ENCODE data around the gene SNX14. TPM values are rescaled to one million over a fixed set of nuclear protein-coding genes. Genes with fewer than 3 reads are reported as not detected.
"Not testable (repeated sequence)": the region's sequence is repeated elsewhere in the genome, so short reads cannot be mapped to it uniquely, and the experiment has no call there.

Gene SNX14
- total and polyA plus RNA-seq, 2 donors, result 51.7 to 207 TPM

DNA sequence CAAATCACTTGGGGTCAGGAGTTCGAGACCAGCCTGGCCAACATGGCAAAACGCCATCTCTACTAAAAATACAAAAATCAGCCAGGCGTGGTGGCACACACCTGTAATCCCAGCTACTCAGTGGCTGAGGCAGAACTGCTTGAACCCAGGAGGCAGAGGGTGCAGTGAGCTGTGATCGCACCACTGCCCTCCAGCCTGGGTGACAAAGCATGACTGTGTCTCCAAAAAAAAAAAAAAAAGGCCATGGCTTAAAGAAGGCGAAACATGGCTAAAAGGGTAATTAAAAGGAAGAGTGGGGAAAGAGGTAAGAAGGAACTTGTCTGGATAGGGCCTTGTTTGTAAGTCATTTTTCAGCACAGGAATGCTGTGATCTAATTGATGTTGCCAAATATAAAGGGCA lies 37.5 kb upstream of the SNX14 start:
- not testable (repeated sequence) for H3K27me3 ChIP-seq (ENCODE audit: control insufficient read depth in 2 of 2, insufficient read depth in 1 of 2, low read length in 1 of 2); H3K4me3 ChIP-seq (ENCODE audit: low read length in 2 of 2); H3K4me1 ChIP-seq (ENCODE audit: control insufficient read depth in 2 of 2, insufficient read depth in 2 of 2, low read length in 2 of 2); H3K9me3 ChIP-seq (ENCODE audit: control insufficient read depth in 2 of 2, insufficient read depth in 1 of 2, low read length in 1 of 2); DNase-seq (ENCODE audit: low read depth in 6 of 9, low spot score in 9 of 9); H3K27ac ChIP-seq (ENCODE audit: low read depth in 1 of 2, low read length in 1 of 2)
- H3K36me3 ChIP-seq (ENCODE audit: control insufficient read depth in 2 of 2, insufficient read depth in 2 of 2, low read length in 1 of 2), result peaks cover 46 to 87% of the 10 kb centered on the region in 2 donors
- WGBS, result 98% methylated on average over 5 of the region's 5 CpGs

DNA sequence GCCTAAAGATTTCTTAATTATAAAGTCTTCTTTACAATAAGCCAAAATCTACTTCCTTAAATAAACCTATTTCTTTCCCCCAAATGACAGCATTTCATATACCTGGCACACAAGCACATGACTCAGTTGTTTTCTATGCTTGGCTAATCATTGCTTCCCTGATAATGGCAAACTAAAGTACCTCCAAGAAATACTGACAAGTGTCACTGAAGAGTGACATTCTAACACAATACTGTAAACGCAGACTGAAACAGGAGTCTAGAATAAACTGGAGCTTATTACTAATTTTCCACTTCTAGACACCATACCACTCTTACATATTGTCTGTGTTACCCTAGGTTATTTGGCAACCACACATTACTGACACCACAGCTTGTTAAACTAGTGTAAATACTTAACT lies 34.7 kb upstream of the SNX14 start:
- H3K36me3 ChIP-seq (ENCODE audit: control insufficient read depth in 2 of 2, insufficient read depth in 2 of 2, low read length in 1 of 2), result peaks cover 34 to 86% of the 10 kb centered on the region in 2 donors
- H3K4me1 ChIP-seq (ENCODE audit: control insufficient read depth in 2 of 2, insufficient read depth in 2 of 2, low read length in 2 of 2), result no peaks in the 10 kb centered on the region
- H3K27ac ChIP-seq (ENCODE audit: low read depth in 1 of 2, low read length in 1 of 2), result no peak overlapping the region
- no peaks in the 10 kb centered on the region for H3K9me3 ChIP-seq (ENCODE audit: control insufficient read depth in 2 of 2, insufficient read depth in 1 of 2, low read length in 1 of 2)
- DNase-seq (ENCODE audit: low read depth in 6 of 9, low spot score in 9 of 9), result no peak
- WGBS, result 93% methylated on average over 1 of the region's 1 CpG
- no peaks in the 10 kb centered on the region for H3K27me3 ChIP-seq (ENCODE audit: control insufficient read depth in 2 of 2, insufficient read depth in 1 of 2, low read length in 1 of 2)
- H3K4me3 ChIP-seq (ENCODE audit: low read length in 2 of 2), result no peak overlapping the region

DNA sequence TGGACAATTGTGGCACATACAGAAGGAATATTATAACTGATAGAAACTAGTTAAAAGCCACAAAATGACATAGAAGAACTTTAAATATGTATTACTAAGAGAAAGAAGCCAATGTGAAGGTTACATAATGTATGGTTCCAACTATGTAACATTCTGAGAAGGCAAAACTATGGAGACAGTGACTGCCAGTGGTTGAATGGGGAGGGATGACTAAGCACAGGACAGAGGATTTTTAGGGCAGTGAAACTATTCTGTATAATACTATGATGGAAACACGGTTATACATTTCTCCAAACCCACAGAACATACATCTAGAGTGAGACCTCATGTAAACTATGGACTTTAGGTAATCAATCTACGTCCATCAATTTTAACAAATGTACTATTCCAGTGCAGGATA lies 26.6 kb upstream of the SNX14 start:
- H3K27ac ChIP-seq (ENCODE audit: low read depth in 1 of 2, low read length in 1 of 2), result no peak overlapping the region
- H3K4me1 ChIP-seq (ENCODE audit: control insufficient read depth in 2 of 2, insufficient read depth in 2 of 2, low read length in 2 of 2), result no peaks in the 10 kb centered on the region
- peaks cover 27 to 93% of the 10 kb centered on the region in 2 donors for H3K36me3 ChIP-seq (ENCODE audit: control insufficient read depth in 2 of 2, insufficient read depth in 2 of 2, low read length in 1 of 2)
- DNase-seq (ENCODE audit: low read depth in 6 of 9, low spot score in 9 of 9), result no peak
- H3K4me3 ChIP-seq (ENCODE audit: low read length in 2 of 2), result no peak overlapping the region
- 98% methylated on average over 2 of the region's 2 CpGs for WGBS
- no peaks in the 10 kb centered on the region for H3K27me3 ChIP-seq (ENCODE audit: control insufficient read depth in 2 of 2, insufficient read depth in 1 of 2, low read length in 1 of 2)
- H3K9me3 ChIP-seq (ENCODE audit: control insufficient read depth in 2 of 2, insufficient read depth in 1 of 2, low read length in 1 of 2), result no peaks in the 10 kb centered on the region

DNA sequence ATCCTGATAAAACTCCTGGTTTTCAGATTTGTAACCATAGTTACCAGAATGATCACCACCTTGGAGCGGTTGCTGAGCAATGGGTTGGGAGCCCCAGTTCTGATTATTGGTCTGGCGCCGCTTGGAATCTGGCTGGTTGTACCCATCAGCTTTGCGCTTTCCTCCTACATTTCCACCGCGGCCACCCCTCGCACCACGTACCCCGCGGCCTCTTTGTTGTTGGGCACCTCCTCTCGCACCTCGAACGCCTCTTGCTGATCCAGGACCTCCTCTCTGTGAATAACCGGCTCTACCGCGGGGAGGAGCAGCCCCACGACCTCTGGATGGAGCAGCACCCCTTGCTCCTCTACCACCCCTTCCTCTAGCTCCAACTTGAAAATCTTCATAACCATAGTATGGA lies 21.1 kb upstream of the SNX14 start:
- H3K27me3 ChIP-seq (ENCODE audit: control insufficient read depth in 2 of 2, insufficient read depth in 1 of 2, low read length in 1 of 2), result no peaks in the 10 kb centered on the region
- no peaks in the 10 kb centered on the region for H3K4me1 ChIP-seq (ENCODE audit: control insufficient read depth in 2 of 2, insufficient read depth in 2 of 2, low read length in 2 of 2)
- H3K27ac ChIP-seq (ENCODE audit: low read depth in 1 of 2, low read length in 1 of 2), result no peak overlapping the region
- no peak for DNase-seq (ENCODE audit: low read depth in 6 of 9, low spot score in 9 of 9)
- H3K9me3 ChIP-seq (ENCODE audit: control insufficient read depth in 2 of 2, insufficient read depth in 1 of 2, low read length in 1 of 2), result no peaks in the 10 kb centered on the region
- H3K36me3 ChIP-seq (ENCODE audit: control insufficient read depth in 2 of 2, insufficient read depth in 2 of 2, low read length in 1 of 2), result peaks cover 13 to 88% of the 10 kb centered on the region in 2 donors
- 98% methylated on average over 17 of the region's 17 CpGs for WGBS
- H3K4me3 ChIP-seq (ENCODE audit: low read length in 2 of 2), result no peak overlapping the region

DNA sequence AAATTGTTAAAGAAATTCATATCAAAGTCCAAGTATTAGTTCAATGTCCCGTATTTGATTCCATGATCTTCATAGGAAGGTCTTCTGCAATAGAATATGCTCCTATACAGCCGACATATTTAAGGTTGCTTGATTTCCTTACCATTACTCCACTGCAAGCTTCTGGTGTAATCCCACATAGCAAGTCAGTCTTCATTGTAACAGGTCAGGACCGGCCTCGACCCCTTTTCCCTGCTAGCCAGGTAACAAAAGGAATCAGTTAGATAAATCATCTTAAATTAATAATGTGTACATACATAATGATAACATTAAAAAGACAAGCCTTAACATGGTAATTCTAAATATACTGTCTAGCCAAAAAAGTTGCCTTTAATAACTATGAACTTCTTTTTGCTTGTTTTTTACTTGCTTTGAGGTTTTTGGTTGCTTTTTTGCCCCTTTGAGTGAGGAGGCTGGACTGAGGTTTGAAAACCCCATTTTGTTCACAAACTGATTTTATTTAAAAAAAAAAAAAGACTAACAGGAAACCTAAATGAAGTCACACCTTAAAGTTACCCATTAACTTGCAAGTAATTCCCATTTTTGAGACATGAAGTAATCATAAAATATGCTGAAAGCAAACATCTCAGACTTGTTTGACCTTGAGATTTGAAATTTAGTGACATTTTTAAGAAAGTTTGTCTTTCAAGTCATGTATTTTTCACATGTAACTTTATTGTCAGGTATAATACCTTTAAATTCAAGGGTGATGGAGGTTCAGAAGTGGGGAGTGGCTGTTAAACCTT lies 19.2 kb upstream of the SNX14 start:
- Histone ChIP-seq H3K27ac (ENCODE audit: low read depth in 1 of 2, low read length in 1 of 2) (no peak overlapping the region), H3K27me3 (ENCODE audit: control insufficient read depth in 2 of 2, insufficient read depth in 1 of 2, low read length in 1 of 2) (no peaks in the 10 kb centered on the region), H3K4me1 (ENCODE audit: control insufficient read depth in 2 of 2, insufficient read depth in 2 of 2, low read length in 2 of 2) (no peaks in the 10 kb centered on the region), H3K36me3 (ENCODE audit: control insufficient read depth in 2 of 2, insufficient read depth in 2 of 2, low read length in 1 of 2) (peaks cover 11 to 87% of the 10 kb centered on the region in 2 donors), H3K4me3 (ENCODE audit: low read length in 2 of 2) (no peak overlapping the region), H3K9me3 (ENCODE audit: control insufficient read depth in 2 of 2, insufficient read depth in 1 of 2, low read length in 1 of 2) (no peaks in the 10 kb centered on the region)
- no peak for DNase-seq (ENCODE audit: low read depth in 6 of 9, low spot score in 9 of 9)
- 98% methylated on average over 4 of the region's 4 CpGs for WGBS

DNA sequence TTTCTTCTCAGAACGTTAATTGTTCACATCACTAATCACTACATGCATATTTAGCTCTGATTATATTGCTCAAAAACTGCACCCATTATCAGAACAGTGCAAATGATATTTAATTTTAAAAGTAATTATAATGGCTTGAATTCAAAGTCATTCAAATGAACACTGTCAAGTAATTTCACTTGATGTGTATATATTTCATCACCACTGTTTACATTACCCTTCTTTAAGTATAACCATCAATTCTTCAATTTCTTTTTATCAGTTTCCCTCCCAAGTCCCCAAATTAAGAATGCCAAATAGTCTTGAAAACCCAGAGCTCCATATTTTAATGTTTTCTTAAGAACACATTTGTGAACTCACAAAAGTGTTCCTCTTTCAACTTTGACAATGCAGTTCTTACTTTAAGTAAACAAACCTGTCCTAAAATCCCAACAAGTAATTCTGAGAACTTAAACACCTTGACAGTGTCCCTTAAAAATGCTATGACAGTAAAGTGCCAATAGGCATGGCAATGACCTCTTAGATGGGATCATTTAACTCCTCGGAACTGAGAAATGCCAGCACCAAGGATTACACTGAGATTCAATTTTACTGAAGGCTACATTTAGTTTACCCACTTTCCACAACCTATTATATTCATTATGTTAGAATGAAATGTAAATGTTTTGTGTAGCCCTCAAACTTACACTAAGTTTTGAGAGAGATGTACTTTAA lies 16.7 kb upstream of the SNX14 start:
- H3K4me3 ChIP-seq (ENCODE audit: low read length in 2 of 2), result no peak overlapping the region
- H3K27me3 ChIP-seq (ENCODE audit: control insufficient read depth in 2 of 2, insufficient read depth in 1 of 2, low read length in 1 of 2), result no peaks in the 10 kb centered on the region
- peaks cover 6 to 72% of the 10 kb centered on the region in 2 donors for H3K36me3 ChIP-seq (ENCODE audit: control insufficient read depth in 2 of 2, insufficient read depth in 2 of 2, low read length in 1 of 2)
- no peak for DNase-seq (ENCODE audit: low read depth in 6 of 9, low spot score in 9 of 9)
- H3K27ac ChIP-seq (ENCODE audit: low read depth in 1 of 2, low read length in 1 of 2), result no peak overlapping the region
- no peaks in the 10 kb centered on the region for H3K9me3 ChIP-seq (ENCODE audit: control insufficient read depth in 2 of 2, insufficient read depth in 1 of 2, low read length in 1 of 2)
- 97% methylated on average over 2 of the region's 2 CpGs for WGBS
- no peaks in the 10 kb centered on the region for H3K4me1 ChIP-seq (ENCODE audit: control insufficient read depth in 2 of 2, insufficient read depth in 2 of 2, low read length in 2 of 2)

DNA sequence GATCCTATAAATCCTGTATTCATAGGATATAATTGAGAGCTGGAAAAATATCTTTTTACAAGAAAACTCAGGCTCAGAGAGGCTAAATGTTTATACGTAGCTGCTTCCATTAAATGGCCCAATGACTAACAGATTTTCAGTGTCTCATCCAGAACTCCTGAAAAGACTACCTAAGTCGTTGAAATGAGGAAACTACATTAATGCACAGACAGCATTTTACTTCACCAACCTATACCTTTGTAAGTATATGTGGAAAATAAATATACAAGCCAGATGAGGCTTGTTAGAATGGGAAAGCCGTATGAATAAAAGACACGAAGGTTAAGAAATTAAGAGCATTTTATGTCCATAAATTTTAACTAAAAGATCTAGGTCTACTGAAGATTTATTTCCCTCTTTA lies 8.4 kb upstream of the SNX14 start:
- no peaks in the 10 kb centered on the region for H3K4me1 ChIP-seq (ENCODE audit: control insufficient read depth in 2 of 2, insufficient read depth in 2 of 2, low read length in 2 of 2)

DNA sequence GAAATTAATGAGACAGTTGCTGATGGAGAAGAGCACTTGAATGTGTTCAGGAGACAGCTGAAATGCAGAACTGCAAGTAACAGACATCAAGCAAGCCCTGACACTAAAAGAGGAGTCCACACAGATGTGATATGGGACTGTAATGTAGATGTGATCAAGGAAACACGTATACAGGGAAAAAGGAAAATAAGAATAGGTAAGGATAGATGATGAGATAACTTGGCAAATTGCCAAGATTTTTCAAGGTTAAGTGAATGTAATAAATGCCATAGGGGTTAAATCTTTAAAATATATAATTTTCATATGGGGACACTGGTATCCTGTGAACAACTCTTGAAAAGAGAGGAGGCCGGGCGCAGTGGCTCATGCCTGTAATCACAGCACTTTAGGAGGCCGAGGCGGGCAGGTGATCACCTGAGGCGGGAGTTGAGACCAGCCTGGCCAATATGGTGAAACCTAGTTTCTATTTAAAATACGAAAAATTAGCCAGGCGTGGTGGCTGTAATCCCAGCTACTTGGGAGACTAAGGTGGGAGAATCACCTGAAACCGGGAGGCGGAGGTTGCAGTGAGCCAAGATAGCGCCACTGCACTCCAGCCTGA lies 7.2 kb upstream of the SNX14 start:
- no peak for DNase-seq (ENCODE audit: low read depth in 6 of 9, low spot score in 9 of 9)
- 96% methylated on average over 11 of the region's 11 CpGs for WGBS
- Histone ChIP-seq H3K4me3 (ENCODE audit: low read length in 2 of 2) (no peak overlapping the region), H3K27ac (ENCODE audit: low read depth in 1 of 2, low read length in 1 of 2) (no peak overlapping the region), H3K4me1 (ENCODE audit: control insufficient read depth in 2 of 2, insufficient read depth in 2 of 2, low read length in 2 of 2) (no peaks in the 10 kb centered on the region), H3K27me3 (ENCODE audit: control insufficient read depth in 2 of 2, insufficient read depth in 1 of 2, low read length in 1 of 2) (no peaks in the 10 kb centered on the region), H3K9me3 (ENCODE audit: control insufficient read depth in 2 of 2, insufficient read depth in 1 of 2, low read length in 1 of 2) (no peaks in the 10 kb centered on the region), H3K36me3 (ENCODE audit: control insufficient read depth in 2 of 2, insufficient read depth in 2 of 2, low read length in 1 of 2) (no peaks in the 10 kb centered on the region)

More for the DNA sequence above, 8.4 kb upstream of the SNX14 start:
- Histone ChIP-seq H3K4me3 (ENCODE audit: low read length in 2 of 2) (no peak overlapping the region), H3K36me3 (ENCODE audit: control insufficient read depth in 2 of 2, insufficient read depth in 2 of 2, low read length in 1 of 2) (peaks cover 0 to 5% of the 10 kb centered on the region in 2 donors), H3K27ac (ENCODE audit: low read depth in 1 of 2, low read length in 1 of 2) (no peak overlapping the region), H3K27me3 (ENCODE audit: control insufficient read depth in 2 of 2, insufficient read depth in 1 of 2, low read length in 1 of 2) (no peaks in the 10 kb centered on the region), H3K9me3 (ENCODE audit: control insufficient read depth in 2 of 2, insufficient read depth in 1 of 2, low read length in 1 of 2) (no peaks in the 10 kb centered on the region)
- 95% methylated on average over 4 of the region's 4 CpGs for WGBS
- DNase-seq (ENCODE audit: low read depth in 6 of 9, low spot score in 9 of 9), result no peak

All from thymus (tissue), 11 donors.